DOHH2 (cell line): ENCODE results near the gene DLST.

Experiments used
- H3F3A ChIP-seq: fragments of 200-600 bp; sonication (generic), shearing (Covaris generic); 2 replicates; pipeline ENCODE4 v1.6.0; 2016; ENCODE audit warnings: antibody characterized with exemption, mild to moderate bottlenecking; ENCODE audit not compliant: control insufficient read depth, insufficient read depth
- H3K27ac ChIP-seq: fragments of 200-600 bp; sonication (generic); 2 replicates; pipeline ENCODE4 v1.5.1; 2014; ENCODE audit warnings: low read depth, mild to moderate bottlenecking, low read length, moderate library complexity
- H3K27me3 ChIP-seq: fragments of 200-600 bp; sonication (generic); 2 replicates; pipeline ENCODE4 v1.6.1; 2014; ENCODE audit warnings: mild to moderate bottlenecking, low read length, mixed read lengths; ENCODE audit not compliant: control insufficient read depth
- H3K36me3 ChIP-seq: fragments of 200-600 bp; sonication (generic); 2 replicates; pipeline ENCODE4 v1.6.1; 2014; ENCODE audit warnings: mild to moderate bottlenecking, low read length, moderate library complexity, mixed read lengths; ENCODE audit not compliant: control insufficient read depth
- H3K4me1 ChIP-seq: fragments of 200-600 bp; sonication (generic); 2 replicates; pipeline ENCODE4 v1.6.1; 2014; ENCODE audit warnings: mild to moderate bottlenecking, low read length, mixed read lengths; ENCODE audit not compliant: control insufficient read depth
- H3K4me2 ChIP-seq: fragments of 200-600 bp; sonication (generic); 2 replicates; pipeline ENCODE4 v1.6.0; 2014; ENCODE audit warnings: mild to moderate bottlenecking, low read length, moderate library complexity
- H3K4me3 ChIP-seq: fragments of 200-600 bp; sonication (generic); 2 replicates; pipeline ENCODE4 v1.5.1; 2014; ENCODE audit warnings: mild to moderate bottlenecking, low read length, mixed read lengths
- H3K79me2 ChIP-seq: fragments of 200-600 bp; sonication (generic); 2 replicates; pipeline ENCODE4 v1.6.1; 2014; ENCODE audit warnings: mild to moderate bottlenecking, low read length, mixed read lengths; ENCODE audit not compliant: control insufficient read depth
- H3K9me2 ChIP-seq: fragments of 200-600 bp; sonication (generic); replicated peaks from 2 replicates; pipeline ENCODE4 v1.6.1; 2014; ENCODE audit warnings: mild to moderate bottlenecking, low read length, mixed read lengths; ENCODE audit not compliant: control insufficient read depth
- H3K9me3 ChIP-seq: fragments of 200-600 bp; sonication (generic); 2 replicates; pipeline ENCODE4 v1.6.1; 2014; ENCODE audit warnings: antibody characterized with exemption, low read length, mixed read lengths; ENCODE audit not compliant: control insufficient read depth, insufficient read depth
- H4K20me1 ChIP-seq: fragments of 200-600 bp; sonication (generic); 2 replicates; pipeline ENCODE4 v1.6.0; 2014; ENCODE audit warnings: low read depth, mild to moderate bottlenecking, antibody characterized with exemption, low read length, moderate library complexity; ENCODE audit not compliant: control insufficient read depth, insufficient read depth
- EZH2phosphoT487 ChIP-seq: fragments of 200-600 bp; sonication (generic); IDR thresholded peaks from 2 replicates; pipeline ENCODE4 v1.6.1; 2017; ENCODE audit warnings: borderline replicate concordance, mild to moderate bottlenecking, antibody characterized with exemption, low read length, moderate library complexity, mixed read lengths
- TF ChIP-seq, protein P1 (sequence below): fragments of 200-600 bp; sonication (generic); IDR thresholded peaks from one replicate; pipeline ENCODE4 v1.5.1; 2014; ENCODE audit warnings: antibody characterized with exemption, mild to moderate bottlenecking, low read depth, low read length; ENCODE audit not compliant: poor library complexity, severe bottlenecking

DLST gene

DNA sequence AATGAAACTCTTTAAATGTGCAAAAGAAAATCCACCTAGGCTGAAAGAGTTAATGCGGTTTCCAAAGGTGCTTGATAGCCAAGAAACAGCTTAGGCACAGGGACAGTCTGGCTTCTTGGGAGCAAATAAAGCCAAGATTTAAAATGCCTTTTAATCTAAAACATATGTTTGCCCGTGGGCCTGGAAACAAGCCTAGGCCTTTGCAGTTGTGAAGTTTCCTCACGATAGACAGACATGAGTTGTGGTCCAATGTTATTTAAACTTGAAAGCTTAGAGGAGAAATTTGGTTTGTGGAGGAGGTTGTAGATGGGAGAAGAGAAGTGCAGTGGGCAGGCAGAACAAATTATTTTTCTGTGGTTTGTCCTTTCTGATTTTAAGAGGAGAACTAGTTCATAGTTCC, 35.5 kb upstream of the DLST start:
- Histone ChIP-seq H4K20me1 (no peaks in the 10 kb centered on the region), H3K4me3 (no peak overlapping the region), H3K36me3 (no peaks in the 10 kb centered on the region), H3F3A (0 out of 2 replicates have a peak, but pooled peaks cover 4% of the 10 kb centered on the region), H3K9me3 (no peaks in the 10 kb centered on the region), H3K27ac (no peak overlapping the region), H3K4me2 (no peak overlapping the region), H3K79me2 (no peaks in the 10 kb centered on the region), H3K4me1 (no peaks in the 10 kb centered on the region), H3K9me2 (no peaks in the 10 kb centered on the region), H3K27me3 (no peaks in the 10 kb centered on the region)
- TF ChIP-seq, protein P1, sequence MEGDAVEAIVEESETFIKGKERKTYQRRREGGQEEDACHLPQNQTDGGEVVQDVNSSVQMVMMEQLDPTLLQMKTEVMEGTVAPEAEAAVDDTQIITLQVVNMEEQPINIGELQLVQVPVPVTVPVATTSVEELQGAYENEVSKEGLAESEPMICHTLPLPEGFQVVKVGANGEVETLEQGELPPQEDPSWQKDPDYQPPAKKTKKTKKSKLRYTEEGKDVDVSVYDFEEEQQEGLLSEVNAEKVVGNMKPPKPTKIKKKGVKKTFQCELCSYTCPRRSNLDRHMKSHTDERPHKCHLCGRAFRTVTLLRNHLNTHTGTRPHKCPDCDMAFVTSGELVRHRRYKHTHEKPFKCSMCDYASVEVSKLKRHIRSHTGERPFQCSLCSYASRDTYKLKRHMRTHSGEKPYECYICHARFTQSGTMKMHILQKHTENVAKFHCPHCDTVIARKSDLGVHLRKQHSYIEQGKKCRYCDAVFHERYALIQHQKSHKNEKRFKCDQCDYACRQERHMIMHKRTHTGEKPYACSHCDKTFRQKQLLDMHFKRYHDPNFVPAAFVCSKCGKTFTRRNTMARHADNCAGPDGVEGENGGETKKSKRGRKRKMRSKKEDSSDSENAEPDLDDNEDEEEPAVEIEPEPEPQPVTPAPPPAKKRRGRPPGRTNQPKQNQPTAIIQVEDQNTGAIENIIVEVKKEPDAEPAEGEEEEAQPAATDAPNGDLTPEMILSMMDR: no peak
- no peak for TF ChIP-seq EZH2phosphoT487

DNA sequence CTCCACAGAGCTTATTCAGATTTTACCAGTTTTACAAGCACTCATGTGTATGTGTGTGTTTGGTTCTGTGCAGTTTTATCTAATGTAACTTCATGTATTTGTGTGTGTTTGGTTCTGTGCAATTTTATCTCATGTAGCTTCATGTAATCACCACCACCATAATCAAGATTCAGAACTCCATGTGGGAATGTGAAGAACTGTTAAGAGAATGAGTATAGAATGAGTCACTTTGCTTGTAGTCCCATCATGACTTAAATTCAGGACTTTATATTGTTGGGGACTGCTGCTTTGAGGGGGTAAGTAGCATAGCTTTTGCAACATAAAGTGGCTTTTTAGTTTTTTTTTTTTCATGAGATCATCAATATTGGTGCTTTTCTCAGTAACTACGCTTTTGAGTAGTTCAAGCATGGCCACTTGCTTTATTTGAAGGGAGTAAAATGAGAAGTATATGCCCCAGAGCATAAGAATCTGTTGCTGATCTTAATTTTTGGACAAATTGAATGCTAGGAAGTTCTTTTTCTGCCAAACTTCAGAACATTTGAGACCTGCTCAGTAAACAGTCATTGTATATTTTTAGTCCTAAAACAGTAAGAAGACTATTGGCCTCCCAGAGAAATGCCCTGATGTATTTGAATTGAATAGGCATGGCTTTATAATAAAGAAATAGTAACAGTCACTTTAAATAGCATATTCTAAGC, 34.6 kb upstream of the DLST start:
- Histone ChIP-seq H3K79me2 (no peaks in the 10 kb centered on the region), H3K27me3 (no peaks in the 10 kb centered on the region), H3K9me3 (no peaks in the 10 kb centered on the region), H3F3A (0 out of 2 replicates have a peak, but pooled peaks cover 4% of the 10 kb centered on the region), H3K4me3 (no peak overlapping the region), H3K36me3 (no peaks in the 10 kb centered on the region), H3K9me2 (no peaks in the 10 kb centered on the region), H3K4me1 (no peaks in the 10 kb centered on the region), H3K4me2 (no peak overlapping the region), H3K27ac (no peak overlapping the region), H4K20me1 (no peaks in the 10 kb centered on the region)
- TF ChIP-seq EZH2phosphoT487: no peak
- TF ChIP-seq, protein P1: no peak

DNA sequence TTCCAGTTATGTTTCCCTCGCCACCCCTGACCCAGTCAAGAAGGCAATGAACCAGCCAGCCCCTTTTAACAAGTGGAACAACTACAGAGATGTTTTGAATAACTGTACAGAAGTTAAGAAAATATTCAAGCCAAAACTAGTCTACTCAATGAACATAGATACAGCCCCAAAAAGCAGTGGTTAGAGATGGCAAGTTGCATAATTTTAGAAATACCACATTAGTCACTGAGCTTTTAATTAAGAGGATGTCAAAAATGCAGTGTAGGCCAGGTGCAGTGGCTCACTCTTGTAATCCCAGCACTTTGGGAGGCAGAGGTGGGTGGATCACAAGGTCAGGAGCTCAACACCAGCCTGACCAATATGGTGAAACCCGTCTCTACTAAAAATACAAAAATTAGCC, 32.9 kb upstream of the DLST start:
- no peak overlapping the region for H3K27ac ChIP-seq
- H3K79me2 ChIP-seq: no peaks in the 10 kb centered on the region
- no peaks in the 10 kb centered on the region for H3K9me2 ChIP-seq
- 0 out of 2 replicates have a peak, but pooled peaks cover 4% of the 10 kb centered on the region for H3F3A ChIP-seq
- no peak overlapping the region for H3K4me3 ChIP-seq
- no peaks in the 10 kb centered on the region for H4K20me1 ChIP-seq
- no peaks in the 10 kb centered on the region for H3K27me3 ChIP-seq
- no peak overlapping the region for H3K4me2 ChIP-seq
- TF ChIP-seq, protein P1: no peak
- no peak for TF ChIP-seq EZH2phosphoT487
- H3K36me3 ChIP-seq: no peaks in the 10 kb centered on the region
- H3K9me3 ChIP-seq: no peaks in the 10 kb centered on the region
- H3K4me1 ChIP-seq: peaks cover 11% of the 10 kb centered on the region
